Measurements from ENCODE around the gene CNPPD1. TPM values are rescaled to one million over a fixed set of nuclear protein-coding genes. Genes with fewer than 3 reads are reported as not detected.

Gene CNPPD1
- polyA plus RNA-seq (2012; ENCODE audit: insufficient read depth, insufficient read length, low read depth) = 80.0 TPM

- TF ChIP-seq, protein P1, sequence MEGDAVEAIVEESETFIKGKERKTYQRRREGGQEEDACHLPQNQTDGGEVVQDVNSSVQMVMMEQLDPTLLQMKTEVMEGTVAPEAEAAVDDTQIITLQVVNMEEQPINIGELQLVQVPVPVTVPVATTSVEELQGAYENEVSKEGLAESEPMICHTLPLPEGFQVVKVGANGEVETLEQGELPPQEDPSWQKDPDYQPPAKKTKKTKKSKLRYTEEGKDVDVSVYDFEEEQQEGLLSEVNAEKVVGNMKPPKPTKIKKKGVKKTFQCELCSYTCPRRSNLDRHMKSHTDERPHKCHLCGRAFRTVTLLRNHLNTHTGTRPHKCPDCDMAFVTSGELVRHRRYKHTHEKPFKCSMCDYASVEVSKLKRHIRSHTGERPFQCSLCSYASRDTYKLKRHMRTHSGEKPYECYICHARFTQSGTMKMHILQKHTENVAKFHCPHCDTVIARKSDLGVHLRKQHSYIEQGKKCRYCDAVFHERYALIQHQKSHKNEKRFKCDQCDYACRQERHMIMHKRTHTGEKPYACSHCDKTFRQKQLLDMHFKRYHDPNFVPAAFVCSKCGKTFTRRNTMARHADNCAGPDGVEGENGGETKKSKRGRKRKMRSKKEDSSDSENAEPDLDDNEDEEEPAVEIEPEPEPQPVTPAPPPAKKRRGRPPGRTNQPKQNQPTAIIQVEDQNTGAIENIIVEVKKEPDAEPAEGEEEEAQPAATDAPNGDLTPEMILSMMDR (IDR thresholded peaks at IDR 0.05; ENCODE audit: low read depth, low read length) = no peak
- Histone ChIP-seq H3K9me3 (no peaks in the 10 kb centered on the region), H3K27me3 (no peaks in the 10 kb centered on the region), H3K4me1 (no peaks in the 10 kb centered on the region), H3K4me3 (ENCODE audit: low read depth, low read length) (peak within 1 kb of the TSS; percentile 61), H3K36me3 (peaks cover 18% of the 10 kb centered on the region)
- DNase-seq = peak; percentile 89
Observed at GRCh38 chr2:219176818-219177551, at the start of gene CNPPD1. TSS of gene CNPPD1 (minus strand) at chr2:219176925. CDS start at chr2:219176828, 97 bp downstream.

- DNase-seq = no peak
- H3K27me3 ChIP-seq = no peaks in the 10 kb centered on the region
- H3K9me3 ChIP-seq = no peaks in the 10 kb centered on the region
- H3K4me1 ChIP-seq = peaks cover 7% of the 10 kb centered on the region
- peaks cover 43% of the 10 kb centered on the region for H3K36me3 ChIP-seq
- no peak overlapping the region for H3K4me3 ChIP-seq (ENCODE audit: low read depth, low read length)
- TF ChIP-seq, protein P1 (IDR thresholded peaks at IDR 0.05; ENCODE audit: low read depth, low read length) = no peak
Observed at GRCh38 chr2:219225350-219225749, 48.6 kb upstream of the CNPPD1 start.

GRCh38 chr2:219223831-219224610, 47.3 kb upstream of the CNPPD1 start:
- no peaks in the 10 kb centered on the region for H3K27me3 ChIP-seq
- H3K9me3 ChIP-seq = no peaks in the 10 kb centered on the region
- no peak for DNase-seq
- no peak overlapping the region for H3K4me3 ChIP-seq (ENCODE audit: low read depth, low read length)
- peaks cover 11% of the 10 kb centered on the region for H3K4me1 ChIP-seq
- H3K36me3 ChIP-seq = peaks cover 54% of the 10 kb centered on the region
- TF ChIP-seq, protein P1 (IDR thresholded peaks at IDR 0.05; ENCODE audit: low read depth, low read length) = no peak

- Histone ChIP-seq H3K36me3 (peaks cover 54% of the 10 kb centered on the region), H3K9me3 (no peaks in the 10 kb centered on the region), H3K27me3 (no peaks in the 10 kb centered on the region), H3K4me1 (peaks cover 5% of the 10 kb centered on the region), H3K4me3 (ENCODE audit: low read depth, low read length) (no peak overlapping the region)
- DNase-seq = no peak
- TF ChIP-seq, protein P1 (IDR thresholded peaks at IDR 0.05; ENCODE audit: low read depth, low read length) = no peak
Observed at GRCh38 chr2:219221957-219222518, 45.3 kb upstream of the CNPPD1 start.

DNA sequence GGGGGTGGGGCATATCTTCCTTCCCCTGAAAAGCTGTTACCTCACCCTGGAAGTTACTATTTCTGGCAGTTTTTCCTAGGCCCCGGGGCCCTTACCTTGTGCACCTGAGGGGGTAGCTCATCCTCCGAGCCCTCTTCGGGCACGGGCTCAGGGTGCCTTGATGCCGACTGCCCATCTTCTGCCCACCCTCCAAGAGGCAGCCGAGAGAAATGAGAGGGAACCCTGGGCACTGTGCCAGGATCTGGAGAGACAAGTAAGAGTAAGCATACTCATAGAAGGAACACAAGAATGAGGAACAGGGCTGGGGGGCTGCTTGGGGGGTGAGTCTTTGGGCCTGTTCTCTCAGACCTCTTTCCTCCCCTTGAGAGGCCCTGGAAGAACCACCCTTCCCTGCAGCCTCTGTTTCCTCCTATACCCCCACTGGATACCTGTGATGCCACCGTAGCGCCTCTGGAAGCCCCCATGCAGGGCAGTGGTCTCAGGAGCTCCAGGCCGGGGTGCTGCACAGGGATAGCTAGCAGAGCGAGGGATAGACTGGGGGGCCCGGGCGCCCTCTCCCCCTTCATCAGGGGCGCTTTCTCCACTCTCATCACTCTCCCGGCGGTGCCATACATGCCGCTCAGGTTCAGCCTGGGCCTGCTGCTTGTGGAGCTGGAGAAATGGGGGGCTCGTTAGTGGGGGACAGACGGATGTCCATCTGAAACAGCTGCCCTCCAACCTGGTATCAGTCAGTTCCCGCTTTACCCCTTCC, 44.1 kb upstream of the CNPPD1 start:
- Histone ChIP-seq H3K9me3 (no peaks in the 10 kb centered on the region), H3K4me1 (peaks cover 5% of the 10 kb centered on the region), H3K27me3 (no peaks in the 10 kb centered on the region), H3K4me3 (ENCODE audit: low read depth, low read length) (no peak overlapping the region), H3K36me3 (peaks cover 56% of the 10 kb centered on the region)
- TF ChIP-seq, protein P1 (IDR thresholded peaks at IDR 0.05; ENCODE audit: low read depth, low read length) = no peak
- no peak for DNase-seq
